Smooth muscle cell (in vitro differentiated cells): Measurements from ENCODE around the gene FAM20A. TPM values are rescaled to one million over a fixed set of nuclear protein-coding genes. Genes with fewer than 3 reads are reported as not detected.

Experiments used
- DNase-seq: peaks from one replicate; lab custom pipeline; 2025; ENCODE audit not compliant: unreplicated experiment; lab: John Stamatoyannopoulos, UW
- H2AFZ ChIP-seq: fragments of 200-600 bp; sonication (generic); 2 replicates; pipeline ENCODE4 v1.6.0; 2016; ENCODE audit warnings: antibody characterized with exemption, low read depth, mild to moderate bottlenecking
- H3F3A ChIP-seq: fragments of 200-600 bp; sonication (generic); 2 replicates; pipeline ENCODE4 v1.6.0; 2017; ENCODE audit warnings: antibody characterized with exemption, low read depth
- H3K27ac ChIP-seq: fragments of 200-600 bp; sonication (generic); 2 replicates; pipeline ENCODE4 v1.5.1; 2016; ENCODE audit warnings: low read depth, mild to moderate bottlenecking
- H3K27me3 ChIP-seq: fragments of 200-600 bp; sonication (generic); 2 replicates; pipeline ENCODE4 v1.6.1; 2016; ENCODE audit warnings: low read depth, mild to moderate bottlenecking
- H3K36me3 ChIP-seq: fragments of 200-600 bp; sonication (generic); 2 replicates; pipeline ENCODE4 v1.5.1; 2016; ENCODE audit warnings: low read depth
- H3K4me1 ChIP-seq: fragments of 200-600 bp; sonication (generic); 2 replicates; pipeline ENCODE4 v1.5.1; 2016; ENCODE audit warnings: low read depth
- H3K4me2 ChIP-seq: fragments of 200-600 bp; sonication (generic); 2 replicates; pipeline ENCODE4 v1.6.0; 2016; ENCODE audit warnings: mild to moderate bottlenecking
- H3K4me3 ChIP-seq: fragments of 200-600 bp; sonication (generic); 2 replicates; pipeline ENCODE4 v1.5.1; 2016; ENCODE audit warnings: mild to moderate bottlenecking
- H3K79me2 ChIP-seq: fragments of 200-600 bp; sonication (generic); 2 replicates; pipeline ENCODE4 v1.6.0; 2016; ENCODE audit warnings: low read depth, mild to moderate bottlenecking
- H3K9ac ChIP-seq: fragments of 200-600 bp; sonication (generic); 2 replicates; pipeline ENCODE4 v1.6.0; 2016; ENCODE audit warnings: low read depth
- H3K9me3 ChIP-seq: fragments of 200-600 bp; sonication (generic); replicated peaks from 2 replicates; pipeline ENCODE4 v1.5.1; 2016; ENCODE audit warnings: low read depth
- H4K20me1 ChIP-seq: fragments of 200-600 bp; sonication (generic); 2 replicates; pipeline ENCODE4 v1.6.0; 2016; ENCODE audit warnings: low read depth
- CTCF ChIP-seq: fragments of 200-600 bp; sonication (generic); IDR thresholded peaks from 2 replicates; pipeline ENCODE4 v1.5.1; 2017; ENCODE audit warnings: borderline replicate concordance, mild to moderate bottlenecking, antibody characterized with exemption; ENCODE audit not compliant: insufficient read depth, poor library complexity, severe bottlenecking
- WGBS: methylation state at CpG from one replicate; pipeline ENCODE4 v1.1.7; 2016; ENCODE audit warnings: low lambda C conversion rate; 5-methylcytosine and 5-hydroxymethylcytosine counted together
- polyA plus RNA-seq: library from polyadenylated mRNA; unstranded; fragments of >200 nt; fragmentation: Nextera tagmentation; extraction: Ambion mirVana; gene quantifications from 2 replicates; pipeline ENCODE4 v1.2.1, GENCODE V29; 2016
- total RNA-seq: library from RNA; depleted of rRNA; stranded (reverse); fragments of >200 nt; gene quantifications from 2 replicates; pipeline ENCODE4 v1.2.3, GENCODE V29; 2014

Gene FAM20A
- total and polyA plus RNA-seq, 2 experiments from 2014 or later: 4.6 to 10.8 TPM

- peak; percentile 20 for TF ChIP-seq CTCF
- Histone ChIP-seq H2AFZ (peak overlapping the region; percentile 92), H3K9ac (peak overlapping the region; percentile 31), H3K4me1 (no peaks in the 10 kb centered on the region), H3F3A (peaks cover 5% of the 10 kb centered on the region), H4K20me1 (no peaks in the 10 kb centered on the region), H3K27me3 (peaks cover 30% of the 10 kb centered on the region), H3K79me2 (no peaks in the 10 kb centered on the region), H3K36me3 (no peaks in the 10 kb centered on the region), H3K27ac (no peak overlapping the region), H3K4me3 (peak overlapping the region; percentile 80), H3K4me2 (peak overlapping the region; percentile 93), H3K9me3 (no peaks in the 10 kb centered on the region)
- no peak for DNase-seq
- WGBS: under 1% methylated on average over 42 of the region's 88 CpGs
Observed at GRCh38 chr17:68600067-68600930, 868 bp downstream of the FAM20A start.

- H3K36me3 ChIP-seq: no peaks in the 10 kb centered on the region
- no peaks in the 10 kb centered on the region for H3K4me1 ChIP-seq
- TF ChIP-seq CTCF: no peak
- no peaks in the 10 kb centered on the region for H3K79me2 ChIP-seq
- H3K27me3 ChIP-seq: peaks cover 30% of the 10 kb centered on the region
- H3F3A ChIP-seq: peaks cover 5% of the 10 kb centered on the region
- peak overlapping the region; percentile 92 for H2AFZ ChIP-seq
- no peak overlapping the region for H3K27ac ChIP-seq
- H3K4me2 ChIP-seq: peak overlapping the region; percentile 93
- no peaks in the 10 kb centered on the region for H4K20me1 ChIP-seq
- H3K9me3 ChIP-seq: no peaks in the 10 kb centered on the region
- H3K9ac ChIP-seq: peak overlapping the region; percentile 31
- no peak for DNase-seq
- WGBS: 29% methylated on average over 18 of the region's 18 CpGs
- H3K4me3 ChIP-seq: peak overlapping the region; percentile 80
Observed at GRCh38 chr17:68599552-68600066, 1.6 kb downstream of the FAM20A start.

GRCh38 chr17:68599091-68599490 lies 2.1 kb downstream of the FAM20A start:
- H3K4me3 ChIP-seq: peak overlapping the region; percentile 80
- 27% methylated on average over 4 of the region's 4 CpGs for WGBS
- peaks cover 30% of the 10 kb centered on the region for H3K27me3 ChIP-seq
- H3K36me3 ChIP-seq: no peaks in the 10 kb centered on the region
- TF ChIP-seq CTCF: no peak
- no peak overlapping the region for H3K9ac ChIP-seq
- no peaks in the 10 kb centered on the region for H4K20me1 ChIP-seq
- peaks cover 5% of the 10 kb centered on the region for H3F3A ChIP-seq
- H3K79me2 ChIP-seq: no peaks in the 10 kb centered on the region
- H2AFZ ChIP-seq: no peak overlapping the region
- no peak for DNase-seq
- H3K4me1 ChIP-seq: no peaks in the 10 kb centered on the region
- H3K9me3 ChIP-seq: no peaks in the 10 kb centered on the region
- H3K27ac ChIP-seq: no peak overlapping the region
- peak overlapping the region; percentile 93 for H3K4me2 ChIP-seq
